Upper lobe of left lung (tissue), 6 donors: ENCODE measurements around the gene INPP5D. TPM values are rescaled to one million over a fixed set of nuclear protein-coding genes. Genes with fewer than 3 reads are reported as not detected.

Source experiments
- ATAC-seq, 2 donors: fragments of 200-7000 bp; cut with Tn5 transposase; one replicate each; pipeline ENCODE4 v1.9.1; 2022; ENCODE audit warnings: mild to moderate bottlenecking in 2 of 2, moderate library complexity in 2 of 2; ENCODE audit not compliant: low FRiP score in 2 of 2
- DNase-seq, 2 donors: peaks; one replicate each; pipeline ENCODE4 v3.0.0-alpha.2; 2019 to 2020
- H3K27ac ChIP-seq, 4 donors: fragments of 200-600 bp; sonication (generic); one replicate each; pipeline ENCODE4 v1.5.1; 2016 to 2019
- H3K27me3 ChIP-seq, 4 donors: fragments of 200-600 bp; sonication (generic); one replicate each; pipeline ENCODE4 v1.5.1; 2017 to 2019
- H3K36me3 ChIP-seq, 4 donors: fragments of 200-600 bp; sonication (generic); one replicate each; pipeline ENCODE4 v1.5.1; 2016 to 2019
- H3K4me1 ChIP-seq, 4 donors: fragments of 200-600 bp; sonication (generic); one replicate each; pipeline ENCODE4 v1.5.1; 2018 to 2019
- H3K4me3 ChIP-seq, 4 donors: fragments of 200-600 bp; sonication (generic); one replicate each; pipeline ENCODE4 v1.5.1; 2017 to 2019; ENCODE audit warnings: mild to moderate bottlenecking in 2 of 4, moderate library complexity in 1 of 4
- H3K9me3 ChIP-seq, 4 donors: fragments of 200-600 bp; sonication (generic); one replicate each; pipeline ENCODE4 v1.5.1; 2018 to 2019
- EP300 ChIP-seq, 4 donors: sonication (generic); formaldehyde crosslinking; IDR thresholded peaks; one replicate each; pipeline ENCODE4 v1.5.1; 2017; ENCODE audit warnings: antibody characterized with exemption in 4 of 4, control low read depth in 2 of 4
- POLR2A ChIP-seq, 4 donors: fragments of 450-650 bp; IDR thresholded peaks; one replicate each; pipeline ENCODE4 v1.5.1; 2016 to 2017; ENCODE audit warnings: antibody characterized with exemption in 4 of 4, mild to moderate bottlenecking in 2 of 4
- POLR2AphosphoS5 ChIP-seq, 2 donors: sonication (generic); formaldehyde crosslinking; IDR thresholded peaks; one replicate each; pipeline ENCODE4 v1.5.1; 2017; ENCODE audit warnings: antibody characterized with exemption in 2 of 2
- WGBS, 2 donors: methylation state at CpG; one replicate each; pipeline ENCODE4 v1.1.5; 2017 to 2018; 5-methylcytosine and 5-hydroxymethylcytosine counted together
- total RNA-seq, 6 donors: library from RNA; depleted of rRNA in 4 of 6; stranded (reverse); fragments of >200 nt in 4 of 6; gene quantifications; one replicate each; pipeline versions ENCODE4 v1.1.0 to v1.2.1, GENCODE V29; 2016 to 2021
- TF ChIP-seq, protein P1 (sequence below), 6 experiments: fragments of 450-650 bp in 4 of 6; fragments of 200-600 bp in 2 of 6; sonication (generic) in 2 of 6; IDR thresholded peaks; one replicate each; pipeline ENCODE4 v1.5.1; 2016 to 2019; ENCODE audit warnings: antibody characterized with exemption in 6 of 6
- donor health status: DM: no; HTN: no; CAD: no; lungs with moderate emphysema.
- donor health status: DM: no; HTN: yes; CAD: no; lungs with severe emphysema.

The INPP5D gene
- total RNA-seq, 6 donors from 2014 or later: 17.6 to 243 (median 31.7) TPM

DNA sequence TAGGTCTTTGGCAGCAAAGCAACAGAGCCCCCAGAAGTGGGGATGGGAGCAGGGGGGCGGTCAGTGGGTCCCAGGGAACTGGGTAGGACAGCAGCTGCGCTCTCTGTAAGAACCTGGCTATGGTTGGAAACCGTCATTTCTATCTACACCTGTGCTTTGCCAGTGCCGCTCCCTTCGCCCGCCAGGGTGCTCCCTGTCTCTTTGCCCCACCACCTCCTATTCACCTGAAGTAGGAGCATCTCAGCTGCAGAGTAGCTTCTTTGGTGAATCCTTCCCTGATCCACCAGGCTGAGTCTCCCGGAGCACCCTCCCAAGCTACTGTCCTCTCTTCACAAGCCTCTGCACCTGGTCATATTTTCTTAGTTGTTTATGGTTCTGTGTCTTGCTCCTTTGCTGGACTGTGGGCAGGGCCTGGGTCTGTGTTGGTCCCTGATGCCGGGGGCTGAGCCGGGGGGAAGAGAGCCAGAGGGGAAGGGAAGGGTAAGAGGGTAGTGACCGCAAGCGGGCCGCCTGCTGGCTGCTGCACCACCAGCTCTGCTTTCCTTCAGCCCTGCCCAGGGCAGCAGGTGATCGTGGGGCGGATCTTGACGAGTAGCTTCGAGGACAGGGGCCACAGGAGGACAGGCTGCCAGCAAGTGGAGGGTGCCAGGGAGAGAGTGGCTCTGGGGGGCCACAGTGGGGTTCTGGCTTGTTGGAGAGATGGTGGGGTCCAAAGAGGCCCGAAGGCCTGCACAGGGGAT, 45.2 kb downstream of the INPP5D start:
- H3K4me3 ChIP-seq: no peak overlapping the region
- 96 to 98% methylated on average over 15 to 17 of the region's 17 CpGs for WGBS, 2 donors
- no peak for DNase-seq

DNA sequence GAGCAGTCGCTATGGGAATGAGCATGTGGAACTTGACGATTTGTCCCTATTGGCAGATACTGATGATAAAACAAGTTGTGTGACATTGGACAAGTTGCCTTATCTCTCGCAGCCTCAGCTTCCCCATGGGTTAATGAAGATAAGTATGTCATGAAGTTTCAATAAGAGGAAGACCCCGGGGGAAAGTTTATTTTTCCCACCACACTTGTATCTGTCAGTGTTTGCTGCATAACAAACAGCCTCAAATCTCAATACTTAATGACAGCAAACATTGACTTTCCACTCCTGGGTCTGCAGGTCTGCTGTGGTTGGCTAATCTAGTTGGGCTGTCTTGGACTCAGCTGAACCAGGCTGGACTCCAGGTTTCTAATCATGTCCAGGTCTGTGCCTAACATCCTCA, 45.8 kb downstream of the INPP5D start:
- no peak overlapping the region for H3K27ac ChIP-seq
- H3K36me3 ChIP-seq: no peaks in the 10 kb centered on the region
- H3K27me3 ChIP-seq: no peaks in the 10 kb centered on the region
- DNase-seq (no peak), ATAC-seq (no peak)
- H3K4me3 ChIP-seq: no peak overlapping the region
- H3K4me1 ChIP-seq: no peaks in the 10 kb centered on the region
- no peaks in the 10 kb centered on the region for H3K9me3 ChIP-seq
- 75 to 90% methylated on average over 4 of the region's 4 CpGs for WGBS, 2 donors
- no peak for TF ChIP-seq POLR2A (IDR thresholded peaks at IDR 0.05)
- TF ChIP-seq, protein P1, sequence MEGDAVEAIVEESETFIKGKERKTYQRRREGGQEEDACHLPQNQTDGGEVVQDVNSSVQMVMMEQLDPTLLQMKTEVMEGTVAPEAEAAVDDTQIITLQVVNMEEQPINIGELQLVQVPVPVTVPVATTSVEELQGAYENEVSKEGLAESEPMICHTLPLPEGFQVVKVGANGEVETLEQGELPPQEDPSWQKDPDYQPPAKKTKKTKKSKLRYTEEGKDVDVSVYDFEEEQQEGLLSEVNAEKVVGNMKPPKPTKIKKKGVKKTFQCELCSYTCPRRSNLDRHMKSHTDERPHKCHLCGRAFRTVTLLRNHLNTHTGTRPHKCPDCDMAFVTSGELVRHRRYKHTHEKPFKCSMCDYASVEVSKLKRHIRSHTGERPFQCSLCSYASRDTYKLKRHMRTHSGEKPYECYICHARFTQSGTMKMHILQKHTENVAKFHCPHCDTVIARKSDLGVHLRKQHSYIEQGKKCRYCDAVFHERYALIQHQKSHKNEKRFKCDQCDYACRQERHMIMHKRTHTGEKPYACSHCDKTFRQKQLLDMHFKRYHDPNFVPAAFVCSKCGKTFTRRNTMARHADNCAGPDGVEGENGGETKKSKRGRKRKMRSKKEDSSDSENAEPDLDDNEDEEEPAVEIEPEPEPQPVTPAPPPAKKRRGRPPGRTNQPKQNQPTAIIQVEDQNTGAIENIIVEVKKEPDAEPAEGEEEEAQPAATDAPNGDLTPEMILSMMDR (IDR thresholded peaks at IDR 0.05): no peak

More for the DNA sequence above, 45.2 kb downstream of the INPP5D start:
- Histone ChIP-seq H3K36me3 (no peaks in the 10 kb centered on the region), H3K27ac (no peak overlapping the region), H3K27me3 (no peaks in the 10 kb centered on the region), H3K4me1 (no peaks in the 10 kb centered on the region), H3K9me3 (no peaks in the 10 kb centered on the region)
- no peak for ATAC-seq
- TF ChIP-seq EP300 (IDR thresholded peaks at IDR 0.05) (no peak), POLR2A (IDR thresholded peaks at IDR 0.05) (no peak), POLR2AphosphoS5 (IDR thresholded peaks at IDR 0.05) (no peak)
- TF ChIP-seq, protein P1 (IDR thresholded peaks at IDR 0.05): no peak

DNA sequence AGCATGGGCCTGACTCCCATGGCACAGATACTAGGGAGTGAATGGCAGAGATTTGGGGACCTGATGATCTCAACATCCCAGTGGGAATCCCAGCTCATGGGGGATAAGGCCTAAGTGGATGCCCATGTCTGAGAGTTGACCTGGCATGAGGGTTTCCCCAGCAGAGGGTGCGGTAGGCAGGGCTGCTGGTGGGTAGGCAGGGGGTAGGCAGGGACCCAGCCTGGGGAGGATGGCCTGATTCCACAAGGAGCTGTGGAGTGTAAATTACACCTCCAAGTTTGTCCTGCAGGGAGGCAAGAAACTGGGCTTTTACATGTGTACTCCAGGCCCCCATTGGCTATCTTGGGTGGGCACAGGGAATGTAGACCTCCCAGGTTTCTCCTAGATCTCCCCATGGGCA, 46.9 kb downstream of the INPP5D start:
- ATAC-seq: peak in 1 of 2 donors; percentile 12
- 100% methylated on average over 1 of the region's 1 CpG for WGBS, 2 donors

DNA sequence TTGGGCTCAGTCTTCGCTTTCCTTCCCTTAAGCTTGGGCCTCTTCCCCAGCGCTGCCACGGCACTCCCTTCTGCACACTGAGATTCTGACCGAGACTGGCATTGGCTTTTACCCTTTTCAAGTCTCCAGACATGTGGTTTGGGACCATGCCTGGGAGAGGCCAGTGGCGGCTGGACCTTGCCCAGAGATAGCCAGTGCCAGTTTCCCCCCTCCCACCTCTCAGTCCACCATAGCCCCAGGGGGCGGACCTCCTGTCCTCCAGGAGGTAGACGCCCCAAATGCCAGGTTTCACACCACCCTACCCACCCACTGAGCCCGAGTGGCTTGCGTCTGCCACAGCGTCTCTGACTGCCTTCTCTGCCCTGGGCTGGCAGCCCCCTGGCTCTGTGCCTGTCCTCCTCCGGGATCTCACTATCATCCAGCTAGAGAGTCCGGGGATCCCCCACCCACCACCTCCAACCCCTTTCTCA, 47.7 kb downstream of the INPP5D start:
- Histone ChIP-seq H3K27ac (no peak overlapping the region), H3K4me3 (no peak overlapping the region), H3K9me3 (no peaks in the 10 kb centered on the region), H3K4me1 (no peaks in the 10 kb centered on the region), H3K36me3 (no peaks in the 10 kb centered on the region), H3K27me3 (no peaks in the 10 kb centered on the region)
- TF ChIP-seq POLR2A (IDR thresholded peaks at IDR 0.05): no peak
- no peak for TF ChIP-seq EP300 (IDR thresholded peaks at IDR 0.05)
- no peak for TF ChIP-seq POLR2AphosphoS5 (IDR thresholded peaks at IDR 0.05)
- TF ChIP-seq, protein P1 (IDR thresholded peaks at IDR 0.05): no peak
- DNase-seq (peak in 1 of 2 donors; percentile 33), ATAC-seq (peak in 1 of 2 donors; percentile 6)
- WGBS, 2 donors: 71 to 86% methylated on average over 9 to 11 of the region's 12 CpGs

More for the DNA sequence above, 46.9 kb downstream of the INPP5D start:
- no peak for DNase-seq
- TF ChIP-seq, protein P1 (IDR thresholded peaks at IDR 0.05): no peak
- TF ChIP-seq POLR2A (IDR thresholded peaks at IDR 0.05): no peak
- no peak for TF ChIP-seq POLR2AphosphoS5 (IDR thresholded peaks at IDR 0.05)
- no peak for TF ChIP-seq EP300 (IDR thresholded peaks at IDR 0.05)
- no peaks in the 10 kb centered on the region for H3K4me1 ChIP-seq
- no peaks in the 10 kb centered on the region for H3K9me3 ChIP-seq
- H3K27me3 ChIP-seq: no peaks in the 10 kb centered on the region
- no peak overlapping the region for H3K4me3 ChIP-seq
- no peaks in the 10 kb centered on the region for H3K36me3 ChIP-seq
- H3K27ac ChIP-seq: no peak overlapping the region
